Colonic mucosa (tissue), 4 donors: ENCODE data around the gene SETD3. TPM values are rescaled to one million over a fixed set of nuclear protein-coding genes. Genes with fewer than 3 reads are reported as not detected.

Experiments used
- DNase-seq: peaks from one replicate; pipeline ENCODE4 v3.0.0-alpha.2; 2020
- H3K27ac ChIP-seq: fragments of 200-600 bp; one replicate; pipeline ENCODE4 v1.8.0; 2021
- H3K27me3 ChIP-seq: fragments of 200-600 bp; one replicate; pipeline ENCODE4 v1.8.0; 2021
- H3K36me3 ChIP-seq: fragments of 200-600 bp; one replicate; pipeline ENCODE4 v1.8.0; 2021
- H3K4me1 ChIP-seq: fragments of 200-600 bp; one replicate; pipeline ENCODE4 v1.8.0; 2021; ENCODE audit warnings: mild to moderate bottlenecking
- H3K4me3 ChIP-seq: fragments of 200-600 bp; one replicate; pipeline ENCODE4 v1.8.0; 2021
- H3K9ac ChIP-seq, 2 donors: one replicate each; pipeline ENCODE4 v1.7.0; 2013; ENCODE audit warnings: control low read depth in 2 of 2, low read depth in 2 of 2, low read length in 2 of 2
- H3K9me3 ChIP-seq: fragments of 200-600 bp; one replicate; pipeline ENCODE4 v1.8.0; 2021
- intact Hi-C: fragments of 100-400 bp; cut with DNase I; formaldehyde crosslinking; loops from one replicate; pipeline ENCODE4 v1.14.1; 2022
- total RNA-seq, 2 donors: library from RNA; stranded (reverse); fragmentation: NEBNext Ultra II Directional in 1 of 2; extraction: Animal tissue kit (Norgen Biotek cat#: 25700) in 1 of 2; gene quantifications; one replicate each; pipeline ENCODE4 v1.2.1, GENCODE V29; 2021
- TF ChIP-seq, protein P1 (sequence below): fragments of 200-600 bp; IDR thresholded peaks from one replicate; pipeline ENCODE4 v1.8.0; 2022; ENCODE audit warnings: antibody characterized with exemption, mild to moderate bottlenecking
- donor health status: healthy.
- donor health status: DM: no; HTN: no; CAD: no.
- donor health status: DM: no; HTN: no; CAD: no.

The SETD3 gene
- total RNA-seq, 2 donors from 2014 or later = 60.0 to 69.4 TPM

DNA sequence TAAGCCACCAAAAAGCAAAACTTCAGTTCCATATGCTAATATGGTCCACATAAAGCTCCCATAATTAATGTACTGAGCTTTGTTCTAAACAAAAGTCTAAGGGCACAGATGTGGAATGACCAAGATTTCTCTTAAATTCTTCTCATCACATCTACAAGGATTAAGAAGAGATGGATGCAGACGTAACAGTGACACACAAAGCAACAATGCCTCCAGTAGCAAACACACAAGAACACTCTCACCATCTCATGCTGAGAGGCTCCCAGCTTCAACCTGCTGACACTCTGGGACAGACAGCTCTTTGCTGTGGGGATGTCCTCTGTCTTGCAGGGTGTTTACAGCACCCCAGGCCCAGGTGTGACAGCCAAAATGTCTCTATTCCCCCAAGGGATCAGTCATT, 48.2 kb downstream of the SETD3 start:
- DNase-seq = no peak
- intact Hi-C loops = no loop called here
- Histone ChIP-seq H3K27me3 (no peaks in the 10 kb centered on the region), H3K36me3 (no peaks in the 10 kb centered on the region), H3K4me1 (no peaks in the 10 kb centered on the region), H3K27ac (no peak overlapping the region), H3K9me3 (no peaks in the 10 kb centered on the region), H3K9ac (no peak overlapping the region), H3K4me3 (no peak overlapping the region)
- TF ChIP-seq, protein P1, sequence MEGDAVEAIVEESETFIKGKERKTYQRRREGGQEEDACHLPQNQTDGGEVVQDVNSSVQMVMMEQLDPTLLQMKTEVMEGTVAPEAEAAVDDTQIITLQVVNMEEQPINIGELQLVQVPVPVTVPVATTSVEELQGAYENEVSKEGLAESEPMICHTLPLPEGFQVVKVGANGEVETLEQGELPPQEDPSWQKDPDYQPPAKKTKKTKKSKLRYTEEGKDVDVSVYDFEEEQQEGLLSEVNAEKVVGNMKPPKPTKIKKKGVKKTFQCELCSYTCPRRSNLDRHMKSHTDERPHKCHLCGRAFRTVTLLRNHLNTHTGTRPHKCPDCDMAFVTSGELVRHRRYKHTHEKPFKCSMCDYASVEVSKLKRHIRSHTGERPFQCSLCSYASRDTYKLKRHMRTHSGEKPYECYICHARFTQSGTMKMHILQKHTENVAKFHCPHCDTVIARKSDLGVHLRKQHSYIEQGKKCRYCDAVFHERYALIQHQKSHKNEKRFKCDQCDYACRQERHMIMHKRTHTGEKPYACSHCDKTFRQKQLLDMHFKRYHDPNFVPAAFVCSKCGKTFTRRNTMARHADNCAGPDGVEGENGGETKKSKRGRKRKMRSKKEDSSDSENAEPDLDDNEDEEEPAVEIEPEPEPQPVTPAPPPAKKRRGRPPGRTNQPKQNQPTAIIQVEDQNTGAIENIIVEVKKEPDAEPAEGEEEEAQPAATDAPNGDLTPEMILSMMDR = no peak

DNA sequence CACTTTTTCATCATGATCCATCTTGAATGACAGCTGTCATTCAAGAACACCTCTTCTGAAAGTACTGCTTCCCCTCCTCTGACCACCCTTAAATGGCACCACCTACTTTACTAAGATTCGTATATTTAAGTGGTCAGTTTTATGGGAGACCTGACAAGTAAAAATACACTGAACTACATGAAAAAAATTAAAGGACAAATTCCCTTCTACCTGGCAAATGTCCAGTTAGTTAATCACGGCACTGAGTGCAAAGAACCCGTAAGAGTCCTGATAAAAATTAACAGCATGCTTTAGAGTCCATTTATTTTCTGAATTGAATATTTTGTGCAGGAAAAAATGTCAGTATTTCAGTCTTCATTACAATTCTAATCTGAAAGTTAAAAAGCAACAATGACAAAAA, 48.7 kb downstream of the SETD3 start:
- H3K27me3 ChIP-seq = no peaks in the 10 kb centered on the region
- TF ChIP-seq, protein P1 = no peak
- no peaks in the 10 kb centered on the region for H3K9me3 ChIP-seq
- H3K9ac ChIP-seq = no peak overlapping the region
- no peaks in the 10 kb centered on the region for H3K36me3 ChIP-seq
- DNase-seq = no peak
- no peak overlapping the region for H3K27ac ChIP-seq
- intact Hi-C loops = no loop called here
- H3K4me3 ChIP-seq = no peak overlapping the region
- no peaks in the 10 kb centered on the region for H3K4me1 ChIP-seq

DNA sequence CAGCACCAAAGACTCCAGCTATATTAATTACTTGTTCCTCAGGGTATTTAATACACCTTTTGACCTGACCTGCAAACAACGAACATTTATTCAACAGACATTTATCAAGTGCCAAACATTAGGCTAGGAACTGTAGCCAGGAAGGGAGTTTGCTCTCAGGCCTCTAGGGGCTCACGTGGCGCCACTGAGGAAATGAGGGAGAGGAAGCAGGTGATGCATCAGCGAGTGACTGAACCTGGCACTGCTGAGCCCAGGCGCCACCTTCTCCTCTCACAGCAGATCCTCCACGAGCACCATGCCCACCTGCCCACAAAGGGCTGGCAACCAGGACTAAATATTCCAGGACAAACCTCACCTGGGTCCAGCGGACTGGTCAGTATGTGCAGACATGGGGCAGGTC, 50.2 kb downstream of the SETD3 start:
- Histone ChIP-seq H3K4me1 (no peaks in the 10 kb centered on the region), H3K9ac (no peak overlapping the region), H3K9me3 (no peaks in the 10 kb centered on the region), H3K36me3 (no peaks in the 10 kb centered on the region), H3K4me3 (no peak overlapping the region), H3K27ac (no peak overlapping the region), H3K27me3 (no peaks in the 10 kb centered on the region)
- intact Hi-C loops = no loop called here
- TF ChIP-seq, protein P1 = peak; percentile 13
- no peak for DNase-seq

DNA sequence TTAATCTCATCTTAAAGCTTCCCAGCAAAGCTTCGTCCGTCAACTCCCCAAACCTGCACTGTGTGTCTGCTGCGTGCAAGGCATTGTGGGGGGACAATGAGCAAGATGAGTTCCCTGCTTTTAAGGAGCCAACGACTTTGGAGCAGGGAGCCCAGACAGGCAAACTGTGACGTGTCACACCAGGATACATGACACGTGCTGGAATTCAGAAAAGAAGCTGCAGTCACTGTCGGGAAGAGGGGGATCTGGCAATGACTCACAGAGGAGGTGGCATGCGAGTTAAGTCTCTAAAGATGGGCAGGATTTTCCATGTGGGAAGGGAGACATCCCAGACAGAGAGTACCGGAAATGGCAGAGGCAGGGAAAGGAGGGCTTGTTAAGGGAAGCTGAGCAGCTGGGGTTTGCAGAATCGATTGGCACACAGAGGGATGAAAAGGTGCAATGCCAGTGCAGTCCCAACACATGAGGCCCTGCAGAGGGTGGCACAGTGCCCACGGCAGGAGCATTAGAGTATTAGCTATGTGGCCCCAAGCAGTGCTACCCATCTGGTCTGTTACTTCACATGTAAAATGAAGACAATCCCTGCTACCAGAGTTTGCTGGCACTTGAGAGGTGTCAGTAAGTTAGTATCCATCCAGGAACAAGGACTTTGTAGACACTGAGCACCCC, 52.9 kb downstream of the SETD3 start:
- H3K9ac ChIP-seq = no peak overlapping the region
- no peaks in the 10 kb centered on the region for H3K9me3 ChIP-seq
- no peak overlapping the region for H3K27ac ChIP-seq
- no peak overlapping the region for H3K4me3 ChIP-seq
- DNase-seq = no peak
- no peaks in the 10 kb centered on the region for H3K4me1 ChIP-seq
- TF ChIP-seq, protein P1 = no peak
- H3K27me3 ChIP-seq = no peaks in the 10 kb centered on the region
- intact Hi-C loops = no loop called here
- H3K36me3 ChIP-seq = no peaks in the 10 kb centered on the region

DNA sequence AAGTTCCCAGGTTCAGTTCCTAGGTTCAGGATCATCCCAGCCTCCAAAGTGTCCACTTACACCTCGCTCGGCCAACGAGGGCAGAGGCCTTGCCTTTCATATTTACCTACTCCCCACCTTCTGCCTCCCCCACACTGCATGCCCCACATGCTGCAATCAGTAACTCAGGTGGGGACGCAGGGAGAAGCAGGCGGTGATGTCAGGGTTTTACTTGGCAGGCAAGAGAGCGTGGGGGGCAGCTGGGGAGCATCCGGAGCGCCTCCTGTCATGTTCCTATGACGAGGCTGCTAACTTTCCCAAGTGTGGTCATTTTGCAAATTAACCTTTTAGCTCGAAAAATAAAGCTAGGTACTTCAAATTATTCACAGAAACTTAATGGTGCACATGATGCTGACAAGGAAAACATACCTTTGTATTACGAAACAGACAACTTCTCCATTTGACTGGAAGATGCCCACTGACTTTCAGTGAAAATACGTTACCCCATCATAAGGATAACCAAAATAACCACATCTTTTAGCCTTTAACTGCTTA, 53.8 kb downstream of the SETD3 start:
- no peaks in the 10 kb centered on the region for H3K4me1 ChIP-seq
- no peaks in the 10 kb centered on the region for H3K27me3 ChIP-seq
- no peaks in the 10 kb centered on the region for H3K9me3 ChIP-seq
- H3K9ac ChIP-seq = no peak overlapping the region
- H3K36me3 ChIP-seq = no peaks in the 10 kb centered on the region
- intact Hi-C loops = no loop called here
- H3K4me3 ChIP-seq = no peak overlapping the region
- DNase-seq = no peak
- TF ChIP-seq, protein P1 = no peak
- H3K27ac ChIP-seq = no peak overlapping the region
